IPS-15b (cell line): ENCODE data around the gene GALNT16.
"Not testable (repeated sequence)": the region's sequence is repeated elsewhere in the genome, so short reads cannot be mapped to it uniquely, and the experiment has no call there.

ENCODE experiments used
- H3K27me3 ChIP-seq: one replicate; pipeline ENCODE4 v1.6.1; 2013; ENCODE audit warnings: low read length; ENCODE audit not compliant: control insufficient read depth, insufficient read depth
- H3K36me3 ChIP-seq: one replicate; pipeline ENCODE4 v1.6.1; 2013; ENCODE audit warnings: low read length; ENCODE audit not compliant: control insufficient read depth, insufficient read depth
- H3K4me1 ChIP-seq: one replicate; pipeline ENCODE4 v1.6.1; 2013; ENCODE audit warnings: mild to moderate bottlenecking, low read length; ENCODE audit not compliant: control insufficient read depth, insufficient read depth
- H3K4me3 ChIP-seq: one replicate; pipeline ENCODE4 v1.5.1; 2013; ENCODE audit warnings: low read depth, low read length
- H3K9ac ChIP-seq: one replicate; pipeline ENCODE4 v1.6.1; 2013; ENCODE audit warnings: low read depth, mild to moderate bottlenecking, low read length
- H3K9me3 ChIP-seq: one replicate; pipeline ENCODE4 v1.6.1; 2013; ENCODE audit warnings: mild to moderate bottlenecking, low read length; ENCODE audit not compliant: control insufficient read depth, insufficient read depth

GALNT16 gene

GRCh38 chr14:69270795-69271708 is 11.1 kb downstream of the GALNT16 start:
- Histone ChIP-seq H3K27me3 (no peaks in the 10 kb centered on the region), H3K36me3 (no peaks in the 10 kb centered on the region), H3K4me1 (no peaks in the 10 kb centered on the region), H3K9me3 (no peaks in the 10 kb centered on the region), H3K9ac (no peak overlapping the region), H3K4me3 (no peak overlapping the region)

GRCh38 chr14:69274321-69274720 is 14.4 kb downstream of the GALNT16 start:
- no peak overlapping the region for H3K4me3 ChIP-seq
- H3K9ac ChIP-seq = no peak overlapping the region
- H3K36me3 ChIP-seq = no peaks in the 10 kb centered on the region
- H3K27me3 ChIP-seq = no peaks in the 10 kb centered on the region
- H3K4me1 ChIP-seq = no peaks in the 10 kb centered on the region
- no peaks in the 10 kb centered on the region for H3K9me3 ChIP-seq

- Histone ChIP-seq H3K4me3 (no peak overlapping the region), H3K36me3 (no peaks in the 10 kb centered on the region), H3K27me3 (no peaks in the 10 kb centered on the region)
These were observed 15.4 kb downstream of the GALNT16 start for GRCh38 chr14:69275331-69275730.

GRCh38 chr14:69277356-69277755 is 17.4 kb downstream of the GALNT16 start:
- not testable (repeated sequence) for H3K4me1 ChIP-seq, H3K27me3 ChIP-seq, H3K36me3 ChIP-seq, H3K4me3 ChIP-seq, H3K9ac ChIP-seq, H3K9me3 ChIP-seq

More at GRCh38 chr14:69275331-69275730, 15.4 kb downstream of the GALNT16 start:
- no peaks in the 10 kb centered on the region for H3K4me1 ChIP-seq
- no peak overlapping the region for H3K9ac ChIP-seq
- H3K9me3 ChIP-seq = no peaks in the 10 kb centered on the region

- Histone ChIP-seq H3K9ac (no peak overlapping the region), H3K4me3 (no peak overlapping the region), H3K27me3 (no peaks in the 10 kb centered on the region), H3K4me1 (no peaks in the 10 kb centered on the region), H3K36me3 (no peaks in the 10 kb centered on the region), H3K9me3 (no peaks in the 10 kb centered on the region)
These were observed 20.9 kb downstream of the GALNT16 start for GRCh38 chr14:69280746-69281291.

- H3K36me3 ChIP-seq = no peaks in the 10 kb centered on the region
- H3K27me3 ChIP-seq = no peaks in the 10 kb centered on the region
- H3K4me1 ChIP-seq = no peaks in the 10 kb centered on the region
- H3K9ac ChIP-seq = no peak overlapping the region
- H3K9me3 ChIP-seq = no peaks in the 10 kb centered on the region
- H3K4me3 ChIP-seq = no peak overlapping the region
These were observed 21.7 kb downstream of the GALNT16 start for GRCh38 chr14:69281450-69282169.

GRCh38 chr14:69282448-69282847 is 22.5 kb downstream of the GALNT16 start:
- Histone ChIP-seq H3K4me1 (no peaks in the 10 kb centered on the region), H3K9me3 (no peaks in the 10 kb centered on the region), H3K9ac (no peak overlapping the region), H3K36me3 (no peaks in the 10 kb centered on the region), H3K27me3 (no peaks in the 10 kb centered on the region), H3K4me3 (no peak overlapping the region)

GRCh38 chr14:69284170-69284569 is 24.2 kb downstream of the GALNT16 start:
- H3K4me1 ChIP-seq = peaks cover 2% of the 10 kb centered on the region
- H3K36me3 ChIP-seq = no peaks in the 10 kb centered on the region

GRCh38 chr14:69285661-69286255 is 25.8 kb downstream of the GALNT16 start:
- no peaks in the 10 kb centered on the region for H3K27me3 ChIP-seq
- H3K4me1 ChIP-seq = peaks cover 2% of the 10 kb centered on the region
- no peaks in the 10 kb centered on the region for H3K9me3 ChIP-seq
- no peak overlapping the region for H3K4me3 ChIP-seq
- no peak overlapping the region for H3K9ac ChIP-seq
- no peaks in the 10 kb centered on the region for H3K36me3 ChIP-seq

More at GRCh38 chr14:69284170-69284569, 24.2 kb downstream of the GALNT16 start:
- Histone ChIP-seq H3K9ac (no peak overlapping the region), H3K27me3 (no peaks in the 10 kb centered on the region), H3K4me3 (no peak overlapping the region), H3K9me3 (no peaks in the 10 kb centered on the region)

- peaks cover 5% of the 10 kb centered on the region for H3K4me1 ChIP-seq
- H3K4me3 ChIP-seq = no peak overlapping the region
- H3K9ac ChIP-seq = no peak overlapping the region
- H3K9me3 ChIP-seq = no peaks in the 10 kb centered on the region
- no peaks in the 10 kb centered on the region for H3K27me3 ChIP-seq
- H3K36me3 ChIP-seq = no peaks in the 10 kb centered on the region
These were observed 27.4 kb downstream of the GALNT16 start for GRCh38 chr14:69287098-69288010.
